ENCODE measurements around the gene TNFAIP1.

Gene TNFAIP1

DNA sequence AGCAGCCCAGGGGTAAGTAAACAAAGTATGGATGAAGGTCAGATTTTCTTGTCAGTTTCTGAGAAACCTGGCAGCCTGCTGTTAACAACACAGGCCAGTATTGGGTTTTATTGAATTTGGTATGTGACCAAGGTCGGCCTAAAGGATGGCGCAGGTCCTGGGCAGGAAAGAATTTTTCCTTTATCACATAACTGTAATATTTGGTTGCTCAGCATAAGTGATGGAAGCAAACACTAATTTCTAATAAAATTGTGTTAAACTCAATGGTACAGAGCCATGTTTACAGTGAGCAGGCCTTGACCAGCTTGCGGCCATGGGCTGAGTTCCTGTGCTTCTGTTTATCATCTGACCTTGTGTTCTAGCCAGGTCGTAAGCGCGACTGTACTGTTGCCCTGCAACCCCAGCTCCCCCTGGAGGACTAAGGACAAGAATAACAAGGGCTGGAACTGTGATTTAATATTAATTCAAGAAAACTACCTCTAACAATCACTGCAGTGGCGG lies 11.2 kb downstream of the TNFAIP1 start:
- DNase-seq: no peak

DNA sequence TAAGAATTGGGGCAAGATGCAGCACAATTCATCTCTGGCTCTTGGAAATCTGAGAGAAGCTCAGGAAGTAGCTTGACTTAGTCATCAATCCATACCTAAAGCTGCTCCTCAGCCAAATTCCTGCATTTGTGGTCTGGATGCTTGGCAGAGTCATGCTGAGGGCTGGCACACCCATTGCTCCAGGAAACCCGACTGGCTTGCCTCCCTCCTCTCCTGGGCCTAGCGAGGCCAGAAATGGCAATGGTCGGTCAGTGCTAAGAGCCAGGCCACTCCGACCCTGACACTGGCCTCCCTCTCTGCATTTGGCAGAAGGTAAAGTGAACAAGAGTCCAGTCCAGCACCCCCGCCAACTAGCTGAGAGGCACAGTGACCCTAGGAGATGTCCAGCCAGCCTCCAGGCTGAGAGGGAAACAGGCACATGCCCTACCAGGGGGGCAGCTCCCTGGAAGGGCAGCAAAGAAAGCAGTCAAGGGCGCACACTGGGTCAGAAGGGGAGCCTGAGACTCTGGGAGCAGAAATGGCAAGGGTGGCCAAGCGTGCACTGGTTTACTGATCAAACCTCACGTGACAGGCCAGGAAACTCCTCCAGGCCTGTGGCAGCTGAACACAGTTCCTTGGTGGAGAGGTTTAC lies 11.8 kb downstream of the TNFAIP1 start:
- no peak for DNase-seq

DNA sequence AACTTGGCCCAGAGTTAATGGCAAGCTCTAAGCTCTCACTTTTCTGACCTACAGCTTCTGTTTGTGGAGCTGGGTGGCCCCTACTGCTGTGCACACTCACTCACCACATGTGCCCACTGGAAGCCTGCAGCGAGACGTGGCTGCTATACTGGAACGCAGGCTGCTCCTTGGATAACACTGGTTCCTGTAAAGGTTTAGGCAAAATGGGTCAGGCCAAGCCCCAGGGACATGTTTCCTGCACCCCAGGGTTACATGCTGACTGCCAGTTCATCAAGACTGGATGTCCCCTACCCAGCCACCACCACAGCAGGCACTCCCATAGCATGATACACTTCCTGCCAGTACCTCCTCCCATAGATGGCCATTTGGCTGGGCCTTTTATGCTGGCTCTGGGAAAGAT lies 13.4 kb downstream of the TNFAIP1 start:
- DNase-seq: no peak

DNA sequence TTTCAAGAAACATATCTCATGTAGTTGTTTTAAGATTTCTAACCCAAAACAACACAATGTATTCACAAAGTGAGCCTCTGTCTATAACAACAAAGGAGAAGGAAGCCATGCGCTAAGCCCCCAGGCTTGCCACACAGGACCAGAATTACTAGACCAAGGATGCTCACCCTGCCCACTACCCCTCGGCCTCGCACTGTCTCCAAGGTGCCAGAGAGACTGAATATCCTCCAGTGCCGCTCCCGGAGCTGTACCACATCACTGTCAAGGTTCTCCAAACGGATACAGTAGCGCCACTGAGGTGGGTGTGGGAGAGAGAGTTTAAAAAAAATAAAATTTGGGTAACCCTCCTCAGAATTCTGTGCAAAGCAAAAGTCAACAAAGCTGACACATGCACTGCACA lies 14.7 kb downstream of the TNFAIP1 start:
- no peak for DNase-seq

DNA sequence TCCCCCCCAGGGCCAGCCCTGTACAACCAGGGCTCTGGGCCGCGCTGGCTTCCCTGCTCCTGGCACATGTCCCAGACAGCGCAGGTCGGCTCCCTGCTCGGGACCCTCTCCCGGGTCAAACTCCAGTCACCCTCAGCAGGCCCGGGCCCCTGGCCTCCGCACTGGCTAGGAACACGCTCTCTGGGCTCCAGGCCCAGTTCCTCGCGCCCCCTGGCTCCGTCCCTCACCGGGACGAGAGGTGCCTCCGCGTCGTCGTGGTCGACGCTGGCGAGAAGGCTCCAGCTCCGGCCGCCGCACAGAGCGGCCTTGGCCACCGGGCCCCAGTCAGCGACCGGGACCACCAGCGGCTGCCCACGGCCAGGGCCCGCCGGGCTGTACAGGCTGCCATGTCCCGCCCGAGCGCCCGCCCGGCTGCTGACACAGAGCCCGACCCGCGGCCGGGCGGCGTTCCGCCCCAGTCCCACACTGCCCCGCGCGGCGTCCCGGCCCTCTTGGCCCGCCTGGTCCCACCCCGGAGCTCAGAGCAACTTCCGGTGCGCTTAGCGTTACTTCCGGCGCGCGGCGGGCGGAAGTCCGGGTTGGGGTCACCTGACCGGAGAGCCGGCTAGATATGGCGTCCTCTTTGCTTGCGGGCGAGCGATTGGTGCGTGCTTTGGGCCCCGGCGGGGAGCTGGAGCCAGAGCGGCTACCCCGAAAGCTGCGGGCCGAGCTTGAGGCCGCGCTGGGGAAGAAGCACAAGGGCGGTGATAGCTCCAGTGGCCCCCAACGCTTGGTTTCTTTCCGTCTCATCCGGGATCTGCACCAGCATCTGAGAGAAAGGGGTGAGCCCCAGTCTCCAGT lies 21.7 kb downstream of the TNFAIP1 start, which contains the start of gene POLDIP2:
Gene POLDIP2 (minus strand): TSS at position 467 of the 840 bp plus-strand sequence. CDS start 79 bp downstream, at position 388.
- peak; percentile 94 for DNase-seq

DNA sequence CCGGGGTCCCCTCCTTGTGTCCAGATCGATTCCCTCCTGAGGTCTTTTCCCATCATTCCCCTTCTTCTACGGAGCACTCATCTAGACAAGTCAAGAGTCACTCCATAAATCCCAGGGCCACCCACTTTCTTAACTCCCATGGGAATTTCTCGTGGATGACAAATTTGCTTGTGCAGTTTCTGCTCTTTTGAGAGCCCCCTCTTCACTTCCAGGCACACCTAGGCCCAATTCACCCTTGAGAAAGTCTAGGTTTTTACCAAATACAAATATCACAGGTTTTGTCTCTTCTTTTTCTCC lies 22.3 kb downstream of the TNFAIP1 start:
- DNase-seq: no peak

DNA sequence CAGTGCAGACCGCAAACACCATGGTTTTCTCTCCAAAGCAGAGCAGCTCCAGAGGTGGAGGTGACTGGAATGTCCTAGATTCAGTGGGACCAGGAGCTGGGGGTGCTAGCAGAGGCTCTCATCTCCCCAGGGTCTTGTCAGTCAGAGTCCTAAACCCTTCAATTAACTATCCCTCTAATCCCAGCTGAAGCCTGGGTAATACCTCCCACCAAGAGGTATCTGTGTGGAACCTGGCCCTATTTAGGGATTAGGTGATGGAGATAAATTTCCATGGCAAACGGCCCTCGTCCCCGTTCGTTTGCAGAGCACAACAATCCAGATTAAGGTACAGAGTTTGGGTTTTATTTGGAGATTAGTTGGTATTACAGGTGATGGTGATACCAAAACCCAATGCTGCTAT lies 27.6 kb downstream of the TNFAIP1 start:
- no peak for DNase-seq

DNA sequence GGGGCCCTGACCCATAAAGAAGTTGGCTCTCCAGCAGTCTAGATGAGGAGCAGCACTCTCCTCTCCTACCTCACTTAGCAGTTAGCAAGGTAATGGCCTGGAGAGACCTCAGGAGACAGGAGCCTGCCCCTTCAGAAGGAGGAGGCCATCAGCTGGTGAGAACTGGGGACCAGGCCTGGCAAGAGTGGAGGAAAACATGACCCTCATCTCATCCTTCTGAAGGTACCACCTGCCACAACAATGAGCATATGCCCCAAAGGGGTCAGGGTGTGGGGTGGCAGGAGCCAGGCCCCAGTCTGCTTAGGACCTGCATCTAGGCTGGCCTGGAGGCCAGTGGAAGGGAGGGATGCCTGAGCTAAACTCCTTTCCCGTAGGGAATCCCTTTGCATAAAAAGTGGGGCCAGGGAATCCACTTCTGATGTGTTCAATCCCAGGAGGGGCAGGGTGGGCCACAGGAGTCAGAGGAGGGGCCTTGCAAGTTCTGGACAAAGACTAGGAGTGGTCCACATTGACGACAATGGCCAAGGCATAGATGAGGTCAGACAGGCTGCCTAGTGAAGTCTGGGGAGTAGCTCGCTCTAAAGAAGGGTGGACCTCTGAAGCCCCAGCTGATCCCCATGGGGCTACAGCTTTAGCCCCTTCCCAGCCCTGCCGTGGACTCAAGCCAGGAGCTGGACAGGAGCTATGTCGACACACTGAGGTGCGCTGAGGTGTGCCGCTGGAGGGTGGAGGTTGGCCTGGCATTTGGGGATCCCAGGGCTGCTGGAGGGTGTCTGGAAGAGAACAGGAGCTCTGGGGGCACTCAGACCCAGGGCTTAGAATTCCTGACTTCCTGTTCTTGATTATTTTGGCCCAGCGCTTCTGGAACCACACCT lies 28.5 kb downstream of the TNFAIP1 start:
- DNase-seq: no peak

DNA sequence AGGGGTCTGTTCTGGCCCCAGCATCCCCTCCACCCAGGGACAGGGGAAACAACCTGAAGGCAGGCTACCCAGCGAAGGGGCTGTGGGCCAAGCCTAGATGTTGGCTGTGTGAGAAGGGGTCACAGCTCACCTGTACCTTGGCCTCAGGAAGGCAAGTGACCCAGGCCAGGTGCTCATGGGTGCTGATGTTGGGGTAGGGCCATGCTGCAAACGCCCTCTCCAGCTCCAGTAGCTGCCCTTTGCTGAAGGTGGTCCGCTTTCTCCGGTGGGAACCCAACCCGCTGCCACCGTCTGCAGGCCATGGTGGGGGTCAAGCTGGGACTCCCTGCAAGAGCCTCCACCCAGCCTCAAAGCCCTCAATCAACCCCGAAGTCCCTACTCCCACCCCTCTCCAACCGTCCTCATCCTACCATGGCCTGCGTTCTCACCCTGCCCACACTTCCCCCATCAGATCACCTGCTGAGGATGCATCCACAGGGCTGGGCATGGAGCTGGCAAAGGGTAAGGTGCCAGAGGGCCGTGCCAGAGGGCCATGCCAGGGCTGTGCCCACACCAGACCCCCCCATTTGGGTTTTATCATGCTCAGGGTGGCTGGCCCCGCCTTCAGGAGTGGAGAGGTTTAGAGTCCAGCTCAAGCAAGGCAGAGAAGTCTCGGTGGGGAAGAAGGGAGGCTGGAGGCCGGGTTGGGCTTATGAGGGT lies 29.3 kb downstream of the TNFAIP1 start, which contains the start of gene SEBOX:
Gene SEBOX (minus strand): TSS at position 535 of the 699 bp plus-strand sequence. CDS start 48 bp downstream, at position 487.
- DNase-seq: no peak

DNA sequence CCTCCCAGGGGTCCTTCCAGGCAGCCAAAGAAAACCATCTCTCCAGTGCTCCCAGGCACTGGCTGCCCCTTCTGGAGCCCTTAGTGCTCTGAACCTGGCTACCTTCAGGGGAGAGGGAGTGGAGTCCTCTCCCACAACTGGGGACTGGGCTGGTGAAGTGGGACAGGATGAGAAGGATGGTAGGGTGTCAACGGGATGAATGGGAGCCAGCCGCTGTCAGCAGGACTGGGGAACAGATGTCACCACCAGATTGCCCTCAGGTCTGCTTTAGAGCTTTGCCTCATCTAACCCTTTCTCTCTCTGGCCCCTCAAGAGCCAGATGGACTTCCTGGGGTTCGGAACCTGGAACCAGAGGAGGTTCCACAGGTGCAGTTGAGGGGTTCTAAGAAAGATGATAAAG lies 29.9 kb downstream of the TNFAIP1 start:
- no peak for DNase-seq

DNA sequence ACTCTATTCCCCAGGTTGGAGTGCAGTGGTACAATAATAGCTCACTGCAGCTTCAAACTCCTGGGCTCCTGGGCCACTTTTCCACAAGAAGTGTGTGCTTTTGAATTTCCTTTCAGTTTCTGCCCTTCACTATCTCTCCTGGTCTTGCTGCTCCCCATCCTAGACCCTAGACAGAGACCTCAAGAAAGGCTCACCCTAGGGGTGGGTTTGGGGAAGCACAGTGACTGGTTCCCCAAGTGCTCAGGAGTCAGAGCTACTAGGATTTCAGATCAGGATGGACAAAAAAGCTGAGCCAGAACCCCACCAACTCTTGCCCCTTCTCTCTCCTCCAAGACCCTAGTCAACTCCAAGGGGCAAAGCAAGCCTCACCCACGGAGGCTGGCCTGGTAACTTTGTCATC lies 31.0 kb downstream of the TNFAIP1 start:
- DNase-seq: no peak

DNA sequence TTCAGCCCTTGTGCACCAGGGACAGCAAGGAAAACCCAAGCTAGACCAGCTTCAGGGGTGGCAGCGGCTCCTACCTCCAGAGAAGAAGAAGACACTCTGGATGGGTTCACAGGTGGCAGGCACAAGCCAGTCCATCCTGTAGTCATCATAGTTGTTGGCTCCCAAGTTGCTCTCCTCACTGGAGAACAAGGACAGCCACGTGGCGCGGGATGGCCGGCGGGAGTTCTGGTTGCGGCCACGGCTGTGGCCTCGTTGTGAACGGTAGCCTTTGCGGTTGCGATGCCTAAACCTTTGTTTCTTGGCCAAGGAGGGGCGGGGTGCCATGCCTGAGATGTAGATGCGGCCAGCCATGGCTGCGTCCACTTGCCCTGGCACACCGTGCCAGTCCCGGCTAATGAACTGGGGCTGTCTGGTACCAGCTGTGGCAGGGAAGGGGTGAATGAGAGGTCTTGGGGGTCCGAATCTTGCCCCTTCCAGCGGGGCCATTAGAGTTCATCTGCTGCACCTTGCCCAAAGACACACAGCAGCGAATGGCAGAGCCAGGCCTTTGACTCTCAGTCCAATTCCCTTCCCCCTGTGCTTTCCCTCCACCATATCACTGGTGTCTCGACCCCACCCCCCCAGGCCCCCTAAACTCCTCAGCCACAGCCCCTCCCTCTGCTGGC lies 32.2 kb downstream of the TNFAIP1 start:
- DNase-seq: no peak

DNA sequence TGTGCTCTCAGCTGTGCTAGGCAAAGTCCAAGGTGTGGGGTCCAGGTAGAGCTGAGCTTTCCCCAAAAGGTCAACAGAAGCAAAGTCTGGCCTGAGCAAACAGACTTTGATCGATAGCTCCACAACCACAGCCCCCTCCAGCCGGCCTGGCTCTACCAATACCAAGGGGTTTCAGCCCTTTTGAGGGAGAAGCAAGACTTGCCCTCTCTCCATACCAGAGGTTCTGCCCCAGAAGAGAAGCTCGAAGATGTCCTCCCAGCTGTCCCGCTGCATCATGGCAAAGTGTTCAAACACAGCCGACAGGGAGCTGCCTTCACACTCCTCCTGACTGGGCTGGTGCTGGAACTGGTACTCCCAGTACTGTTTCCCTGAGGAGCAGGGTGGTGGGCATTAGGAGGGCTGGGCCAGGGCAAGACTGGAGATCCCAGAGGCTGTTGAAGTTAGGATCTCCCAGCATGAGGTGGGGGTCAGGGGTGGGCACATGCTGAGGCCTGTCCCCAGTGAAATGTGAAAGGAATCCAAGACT lies 32.8 kb downstream of the TNFAIP1 start:
- no peak for DNase-seq

DNA sequence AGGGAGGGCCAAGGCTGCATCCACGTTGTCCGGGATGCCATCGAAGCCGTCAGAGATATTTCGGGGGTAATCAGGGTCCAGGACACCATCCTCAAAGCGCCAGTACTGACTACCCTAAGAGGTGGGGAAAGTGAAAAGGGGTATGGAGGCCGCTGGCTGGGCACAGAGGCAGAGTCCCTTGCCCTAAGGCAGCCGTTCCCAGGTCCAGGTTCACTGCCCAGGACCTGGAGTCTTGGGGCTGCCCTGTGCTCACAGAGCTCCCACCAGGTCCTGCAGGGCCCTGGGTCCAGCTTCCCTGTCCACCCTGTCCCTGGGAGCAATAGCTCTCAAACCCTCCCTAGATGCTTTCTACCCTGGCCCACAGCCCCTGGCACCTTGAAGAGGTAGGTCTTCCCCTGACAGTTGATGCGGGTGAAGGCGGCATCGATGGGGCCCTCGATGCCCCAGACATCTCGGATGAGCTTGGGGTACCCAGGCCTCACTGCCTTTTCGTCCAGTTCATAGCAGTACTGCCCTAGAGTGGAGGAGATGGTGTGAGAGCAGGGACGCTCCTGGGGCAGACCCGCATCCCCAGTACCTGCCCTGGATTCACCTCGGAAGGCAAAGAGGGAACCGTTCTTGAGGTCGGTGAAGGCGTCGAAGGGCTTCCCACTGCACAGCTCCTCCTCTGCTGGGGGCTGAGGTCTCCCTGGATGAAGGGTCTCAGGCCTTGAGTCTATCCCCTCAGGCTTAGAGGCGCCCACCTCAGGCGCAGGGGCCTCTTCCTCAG lies 33.5 kb downstream of the TNFAIP1 start:
- no peak for DNase-seq

DNA sequence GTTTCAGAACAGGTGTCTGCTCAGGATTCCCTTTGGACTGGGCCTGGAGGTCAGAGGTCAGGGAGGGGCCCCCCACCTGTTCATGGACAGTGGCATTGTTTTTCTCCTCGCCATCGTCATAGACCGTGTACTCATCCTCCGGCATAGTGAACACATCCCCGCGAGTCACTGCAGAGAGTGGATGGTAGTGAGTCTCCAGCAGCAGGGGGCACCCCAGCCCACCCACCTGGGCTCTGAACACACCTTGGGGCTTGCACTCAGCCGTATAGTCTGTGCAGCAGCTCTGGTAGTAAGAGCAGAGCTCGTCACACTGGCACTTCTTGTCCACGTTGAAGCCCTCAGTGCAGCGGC lies 34.1 kb downstream of the TNFAIP1 start:
- no peak for DNase-seq

DNA sequence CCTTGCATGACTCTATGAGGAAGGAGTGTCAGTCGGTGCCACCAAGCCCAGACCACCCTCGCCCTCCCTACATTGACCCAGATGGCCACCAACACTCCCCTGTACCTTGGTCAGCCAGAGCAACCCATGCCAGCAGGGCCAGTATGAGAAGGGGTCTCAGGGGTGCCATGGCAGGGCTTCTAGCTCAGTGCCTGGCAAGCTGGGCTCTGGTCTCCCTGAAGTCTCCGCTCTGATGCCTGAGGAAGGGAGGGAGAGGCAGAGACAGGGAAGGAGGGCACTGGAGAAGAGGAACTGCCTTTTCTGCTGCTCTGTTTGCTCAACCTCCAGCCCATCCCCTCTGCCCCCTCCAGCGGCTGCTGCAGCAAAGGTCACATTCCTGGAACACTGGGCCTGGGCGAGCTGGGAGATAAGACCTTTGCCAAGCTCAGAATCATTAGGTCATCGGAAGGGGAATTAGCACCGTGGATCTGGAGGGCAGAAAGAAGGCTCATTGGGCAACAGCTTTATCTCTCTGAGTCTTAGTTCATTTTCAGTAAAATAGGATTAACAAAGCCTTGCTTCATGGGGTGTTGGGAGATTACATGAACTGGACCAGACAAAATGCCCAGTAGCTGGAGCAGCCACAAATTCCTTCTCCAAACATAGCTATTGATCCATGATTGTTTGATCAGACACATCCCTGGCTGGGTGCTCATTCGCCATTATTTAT lies 34.6 kb downstream of the TNFAIP1 start, which contains the start of gene VTN:
Gene VTN (minus strand): TSS at position 273 of the 709 bp plus-strand sequence. CDS start 104 bp downstream, at position 169.
- DNase-seq: no peak

DNA sequence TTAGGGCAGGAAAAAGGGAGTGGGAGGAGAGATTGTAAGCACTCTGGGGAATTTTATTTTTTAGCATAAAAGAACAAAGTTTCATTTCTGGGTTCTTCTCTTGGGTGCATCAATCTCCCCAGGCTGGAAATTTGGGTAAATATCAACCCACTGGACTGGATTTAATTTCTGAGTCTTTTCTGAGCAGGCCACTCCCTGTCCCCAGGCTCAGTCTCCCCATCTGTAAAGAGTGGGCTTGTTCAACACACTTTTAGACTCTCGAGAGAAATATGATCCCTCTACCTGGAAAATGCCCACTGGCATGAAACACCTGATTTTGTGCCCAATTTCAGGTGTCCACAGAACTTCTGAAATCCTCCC lies 35.2 kb downstream of the TNFAIP1 start:
- no peak for DNase-seq

DNA sequence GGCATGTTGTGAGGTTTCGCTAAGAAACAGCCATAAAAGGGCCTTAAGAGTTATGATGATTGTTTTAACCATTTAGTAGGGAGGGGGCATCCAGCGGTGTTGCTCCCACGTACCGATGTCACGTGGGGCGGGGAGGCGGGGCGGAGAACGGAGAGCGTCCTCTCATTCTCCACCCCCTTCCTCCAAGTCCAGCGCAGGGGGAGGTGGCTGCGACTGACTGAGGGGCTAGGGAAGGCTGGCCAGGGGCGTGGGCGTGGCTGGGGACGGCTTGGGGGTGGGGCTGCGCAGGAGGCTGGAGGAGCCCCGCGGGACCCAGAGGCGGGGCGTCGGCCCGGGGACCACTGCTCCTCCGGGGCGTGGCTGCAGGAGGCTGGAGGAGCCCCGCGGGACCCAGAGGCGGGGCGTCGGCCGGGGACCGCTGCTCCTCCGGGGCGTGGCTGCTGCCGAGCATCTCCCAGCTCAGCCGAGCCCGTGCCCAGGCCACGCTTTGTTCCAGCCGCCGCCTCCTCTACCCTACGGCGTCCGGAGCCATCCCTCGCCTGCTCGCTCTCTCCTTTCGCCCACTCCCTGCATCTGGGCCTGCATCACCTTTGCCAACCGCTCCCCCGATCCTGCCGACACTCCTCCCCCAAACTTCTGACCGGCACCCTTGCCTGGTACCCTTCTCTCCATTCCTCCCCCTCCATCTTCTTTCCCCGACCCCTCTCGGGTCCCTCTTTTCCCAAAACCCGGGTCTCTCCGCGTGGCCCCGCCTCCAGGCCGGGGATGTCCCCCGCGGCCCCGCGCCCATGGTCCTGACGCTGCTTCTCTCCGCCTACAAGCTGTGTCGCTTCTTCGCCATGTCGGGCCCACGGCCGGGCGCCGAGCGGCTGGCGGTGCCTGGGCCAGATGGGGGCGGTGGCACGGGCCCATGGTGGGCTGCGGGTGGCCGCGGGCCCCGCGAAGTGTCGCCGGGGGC lies 36.0 kb downstream of the TNFAIP1 start, which contains the start of gene SARM1:
Gene SARM1 (plus strand): TSS at position 450 of the 958 bp plus-strand sequence. CDS start 339 bp downstream, at position 789.
- peak; percentile 85 for DNase-seq
